Smooth muscle cell (in vitro differentiated cells): ENCODE results near the gene ITGA4. TPM values are rescaled to one million over a fixed set of nuclear protein-coding genes. Genes with fewer than 3 reads are reported as not detected.

Source experiments
- DNase-seq: peaks from one replicate; lab custom pipeline; 2025; ENCODE audit not compliant: unreplicated experiment; lab: John Stamatoyannopoulos, UW
- H2AFZ ChIP-seq: fragments of 200-600 bp; sonication (generic); 2 replicates; pipeline ENCODE4 v1.6.0; 2016; ENCODE audit warnings: antibody characterized with exemption, low read depth, mild to moderate bottlenecking
- H3F3A ChIP-seq: fragments of 200-600 bp; sonication (generic); 2 replicates; pipeline ENCODE4 v1.6.0; 2017; ENCODE audit warnings: antibody characterized with exemption, low read depth
- H3K27ac ChIP-seq: fragments of 200-600 bp; sonication (generic); 2 replicates; pipeline ENCODE4 v1.5.1; 2016; ENCODE audit warnings: low read depth, mild to moderate bottlenecking
- H3K27me3 ChIP-seq: fragments of 200-600 bp; sonication (generic); 2 replicates; pipeline ENCODE4 v1.6.1; 2016; ENCODE audit warnings: low read depth, mild to moderate bottlenecking
- H3K36me3 ChIP-seq: fragments of 200-600 bp; sonication (generic); 2 replicates; pipeline ENCODE4 v1.5.1; 2016; ENCODE audit warnings: low read depth
- H3K4me1 ChIP-seq: fragments of 200-600 bp; sonication (generic); 2 replicates; pipeline ENCODE4 v1.5.1; 2016; ENCODE audit warnings: low read depth
- H3K4me2 ChIP-seq: fragments of 200-600 bp; sonication (generic); 2 replicates; pipeline ENCODE4 v1.6.0; 2016; ENCODE audit warnings: mild to moderate bottlenecking
- H3K4me3 ChIP-seq: fragments of 200-600 bp; sonication (generic); 2 replicates; pipeline ENCODE4 v1.5.1; 2016; ENCODE audit warnings: mild to moderate bottlenecking
- H3K79me2 ChIP-seq: fragments of 200-600 bp; sonication (generic); 2 replicates; pipeline ENCODE4 v1.6.0; 2016; ENCODE audit warnings: low read depth, mild to moderate bottlenecking
- H3K9ac ChIP-seq: fragments of 200-600 bp; sonication (generic); 2 replicates; pipeline ENCODE4 v1.6.0; 2016; ENCODE audit warnings: low read depth
- H3K9me3 ChIP-seq: fragments of 200-600 bp; sonication (generic); replicated peaks from 2 replicates; pipeline ENCODE4 v1.5.1; 2016; ENCODE audit warnings: low read depth
- H4K20me1 ChIP-seq: fragments of 200-600 bp; sonication (generic); 2 replicates; pipeline ENCODE4 v1.6.0; 2016; ENCODE audit warnings: low read depth
- WGBS: methylation state at CpG from one replicate; pipeline ENCODE4 v1.1.7; 2016; ENCODE audit warnings: low lambda C conversion rate; 5-methylcytosine and 5-hydroxymethylcytosine counted together
- polyA plus RNA-seq: library from polyadenylated mRNA; unstranded; fragments of >200 nt; fragmentation: Nextera tagmentation; extraction: Ambion mirVana; gene quantifications from 2 replicates; pipeline ENCODE4 v1.2.1, GENCODE V29; 2016
- total RNA-seq: library from RNA; depleted of rRNA; stranded (reverse); fragments of >200 nt; gene quantifications from 2 replicates; pipeline ENCODE4 v1.2.3, GENCODE V29; 2014
- TF ChIP-seq, protein P1 (sequence below): fragments of 200-600 bp; sonication (generic); IDR thresholded peaks from 2 replicates; pipeline ENCODE4 v1.5.1; 2017; ENCODE audit warnings: borderline replicate concordance, mild to moderate bottlenecking, antibody characterized with exemption; ENCODE audit not compliant: insufficient read depth, poor library complexity, severe bottlenecking

The ITGA4 gene
- total and polyA plus RNA-seq, 2 experiments from 2014 or later: 7.1 to 16.3 TPM

- no peaks in the 10 kb centered on the region for H3K27me3 ChIP-seq
- no peaks in the 10 kb centered on the region for H3F3A ChIP-seq
- peak overlapping the region; percentile 31 for H3K4me2 ChIP-seq
- no peaks in the 10 kb centered on the region for H3K79me2 ChIP-seq
- no peak overlapping the region for H3K9ac ChIP-seq
- 44% methylated on average over 3 of the region's 3 CpGs for WGBS
- H3K36me3 ChIP-seq: no peaks in the 10 kb centered on the region
- no peaks in the 10 kb centered on the region for H3K4me1 ChIP-seq
- TF ChIP-seq, protein P1, sequence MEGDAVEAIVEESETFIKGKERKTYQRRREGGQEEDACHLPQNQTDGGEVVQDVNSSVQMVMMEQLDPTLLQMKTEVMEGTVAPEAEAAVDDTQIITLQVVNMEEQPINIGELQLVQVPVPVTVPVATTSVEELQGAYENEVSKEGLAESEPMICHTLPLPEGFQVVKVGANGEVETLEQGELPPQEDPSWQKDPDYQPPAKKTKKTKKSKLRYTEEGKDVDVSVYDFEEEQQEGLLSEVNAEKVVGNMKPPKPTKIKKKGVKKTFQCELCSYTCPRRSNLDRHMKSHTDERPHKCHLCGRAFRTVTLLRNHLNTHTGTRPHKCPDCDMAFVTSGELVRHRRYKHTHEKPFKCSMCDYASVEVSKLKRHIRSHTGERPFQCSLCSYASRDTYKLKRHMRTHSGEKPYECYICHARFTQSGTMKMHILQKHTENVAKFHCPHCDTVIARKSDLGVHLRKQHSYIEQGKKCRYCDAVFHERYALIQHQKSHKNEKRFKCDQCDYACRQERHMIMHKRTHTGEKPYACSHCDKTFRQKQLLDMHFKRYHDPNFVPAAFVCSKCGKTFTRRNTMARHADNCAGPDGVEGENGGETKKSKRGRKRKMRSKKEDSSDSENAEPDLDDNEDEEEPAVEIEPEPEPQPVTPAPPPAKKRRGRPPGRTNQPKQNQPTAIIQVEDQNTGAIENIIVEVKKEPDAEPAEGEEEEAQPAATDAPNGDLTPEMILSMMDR: no peak
- peak overlapping the region; percentile 68 for H2AFZ ChIP-seq
- no peak overlapping the region for H3K27ac ChIP-seq
- DNase-seq: no peak
- H3K9me3 ChIP-seq: no peaks in the 10 kb centered on the region
- no peaks in the 10 kb centered on the region for H4K20me1 ChIP-seq
- H3K4me3 ChIP-seq: no peak overlapping the region
Measured at GRCh38 chr2:181546086-181546485, 88.9 kb downstream of the ITGA4 start.

- Histone ChIP-seq H3K27ac (peak overlapping the region; percentile 58), H3K4me1 (peaks cover 5% of the 10 kb centered on the region), H2AFZ (no peak overlapping the region), H3K4me2 (no peak overlapping the region), H4K20me1 (no peaks in the 10 kb centered on the region), H3K9ac (no peak overlapping the region), H3F3A (peaks cover 6% of the 10 kb centered on the region), H3K27me3 (no peaks in the 10 kb centered on the region), H3K79me2 (no peaks in the 10 kb centered on the region), H3K36me3 (no peaks in the 10 kb centered on the region), H3K4me3 (no peak overlapping the region), H3K9me3 (no peaks in the 10 kb centered on the region)
- no peak for DNase-seq
- TF ChIP-seq, protein P1: no peak
- WGBS: 44% methylated on average over 1 of the region's 1 CpG
Measured at GRCh38 chr2:181552808-181553207, 95.6 kb downstream of the ITGA4 start.

GRCh38 chr2:181553244-181553643, 96.1 kb downstream of the ITGA4 start:
- Histone ChIP-seq H3K27me3 (no peaks in the 10 kb centered on the region), H2AFZ (no peak overlapping the region), H3K4me2 (no peak overlapping the region), H3K4me1 (peaks cover 5% of the 10 kb centered on the region), H3F3A (peaks cover 6% of the 10 kb centered on the region), H3K9me3 (no peaks in the 10 kb centered on the region), H3K36me3 (no peaks in the 10 kb centered on the region), H3K9ac (no peak overlapping the region), H3K4me3 (no peak overlapping the region), H3K27ac (peak overlapping the region; percentile 42), H4K20me1 (no peaks in the 10 kb centered on the region), H3K79me2 (no peaks in the 10 kb centered on the region)
- no peak for DNase-seq
- TF ChIP-seq, protein P1: no peak
- 76% methylated on average over 2 of the region's 2 CpGs for WGBS

DNA sequence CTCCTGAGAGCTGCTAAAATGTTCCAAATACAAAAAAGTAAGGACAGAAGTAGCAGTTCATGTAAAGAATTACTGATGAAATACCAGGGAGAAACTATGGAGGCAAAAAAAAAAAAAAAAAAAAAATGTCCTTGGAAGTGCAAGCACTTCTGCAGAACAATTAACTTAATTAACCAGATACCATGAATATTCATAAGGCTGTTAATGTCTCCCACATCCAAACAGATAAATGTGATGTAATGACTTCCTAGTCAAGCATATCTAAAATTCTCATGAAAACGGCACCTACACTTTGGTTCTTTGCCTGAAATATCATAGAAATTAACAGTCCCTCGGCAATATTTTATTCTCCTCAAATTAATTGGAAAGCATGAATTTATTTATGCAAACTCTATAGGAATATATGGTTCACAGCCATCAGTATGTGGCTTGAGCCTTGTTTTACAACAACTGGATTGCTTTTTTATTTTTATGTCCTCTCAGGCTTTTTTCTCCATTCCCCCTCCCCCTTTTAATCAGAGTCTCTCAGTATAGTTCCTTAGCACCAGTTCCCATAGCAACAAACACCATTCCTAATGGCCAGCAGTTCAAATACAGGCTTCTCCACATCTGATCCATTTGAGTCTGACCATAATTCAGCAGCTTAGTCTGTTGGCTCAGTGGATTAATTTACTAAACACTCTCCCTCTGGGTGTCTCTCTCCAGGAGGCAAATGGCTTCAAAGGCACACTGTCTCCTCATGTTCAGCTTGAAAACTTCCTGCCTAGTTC, 97.1 kb downstream of the ITGA4 start:
- Histone ChIP-seq H3K4me1 (peaks cover 5% of the 10 kb centered on the region), H3K27ac (peak overlapping the region; percentile 42), H3K4me3 (no peak overlapping the region), H3K79me2 (no peaks in the 10 kb centered on the region), H3F3A (peaks cover 6% of the 10 kb centered on the region), H4K20me1 (no peaks in the 10 kb centered on the region), H2AFZ (peak overlapping the region; percentile 8), H3K9ac (no peak overlapping the region), H3K36me3 (no peaks in the 10 kb centered on the region), H3K27me3 (no peaks in the 10 kb centered on the region), H3K4me2 (no peak overlapping the region), H3K9me3 (no peaks in the 10 kb centered on the region)
- no peak for DNase-seq
- TF ChIP-seq, protein P1: no peak
- WGBS: 98% methylated on average over 2 of the region's 2 CpGs
